CD14-positive monocyte (primary cell): ENCODE data around the gene ATP13A3. TPM values are rescaled to one million over a fixed set of nuclear protein-coding genes. Genes with fewer than 3 reads are reported as not detected.

Source experiments
- DNase-seq, 3 donors: peaks; one replicate each; pipeline ENCODE4 v3.0.0-alpha.2; 2011 to 2022
- H2AFZ ChIP-seq: 2 replicates; pipeline ENCODE4 v1.6.0; 2012; ENCODE audit warnings: mild to moderate bottlenecking, low read depth, low read length, inconsistent platforms; ENCODE audit not compliant: insufficient read depth, poor library complexity, severe bottlenecking
- H3K27ac ChIP-seq, 2 donors: 1 replicate in 1 of 2; 2 replicates in 1 of 2; pipeline ENCODE4 v1.5.1; 2012 to 2013; ENCODE audit warnings: low read length in 2 of 2, control low read depth in 1 of 2, inconsistent platforms in 1 of 2, low read depth in 1 of 2, mild to moderate bottlenecking in 1 of 2
- H3K27me3 ChIP-seq, 2 donors: one replicate each; pipeline versions ENCODE4 v1.6.0 to v1.6.1; 2011 to 2013; ENCODE audit warnings: low read length in 2 of 2; ENCODE audit not compliant: control insufficient read depth in 2 of 2, insufficient read depth in 2 of 2
- H3K36me3 ChIP-seq, 2 donors: replicated peaks in 1 of 2; 1 replicate in 1 of 2; 2 replicates in 1 of 2; pipeline versions ENCODE4 v1.5.1 to v1.6.1; 2012 to 2013; ENCODE audit warnings: low read length in 2 of 2, control low read depth in 1 of 2, inconsistent platforms in 1 of 2, mild to moderate bottlenecking in 1 of 2; ENCODE audit not compliant: insufficient read depth in 2 of 2, control insufficient read depth in 1 of 2
- H3K4me1 ChIP-seq, 2 donors: 1 replicate in 1 of 2; 2 replicates in 1 of 2; pipeline versions ENCODE4 v1.5.1 to v1.6.1; 2012 to 2013; ENCODE audit warnings: low read length in 2 of 2, control low read depth in 1 of 2, inconsistent platforms in 1 of 2, mild to moderate bottlenecking in 1 of 2, moderate library complexity in 1 of 2; ENCODE audit not compliant: insufficient read depth in 2 of 2, control insufficient read depth in 1 of 2
- H3K4me2 ChIP-seq: replicated peaks from 2 replicates; pipeline ENCODE3; 2012; ENCODE audit warnings: low read length, moderate library complexity, mild to moderate bottlenecking; ENCODE audit not compliant: poor library complexity, severe bottlenecking; ENCODE audit errors: extremely low read depth
- H3K4me3 ChIP-seq, 3 experiments: fragments of 200-600 bp in 1 of 3; sonication (generic) in 1 of 3; replicated peaks in 1 of 3; 1 replicate in 2 of 3; 2 replicates in 1 of 3; pipeline ENCODE4 v1.5.1; 2011 to 2013; ENCODE audit warnings: low read length in 3 of 3, mild to moderate bottlenecking in 3 of 3, control low read depth in 2 of 3, low read depth in 2 of 3, inconsistent platforms in 1 of 3, moderate library complexity in 1 of 3
- H3K79me2 ChIP-seq: 2 replicates; pipeline ENCODE4 v1.6.0; 2012; ENCODE audit warnings: mild to moderate bottlenecking, control low read depth, inconsistent platforms, low read length, moderate library complexity; ENCODE audit not compliant: insufficient read depth
- H3K9ac ChIP-seq: 2 replicates; pipeline ENCODE4 v1.6.0; 2017; ENCODE audit warnings: low read length, mild to moderate bottlenecking; ENCODE audit not compliant: insufficient read depth, poor library complexity, severe bottlenecking
- H3K9me3 ChIP-seq, 2 donors: replicated peaks in 1 of 2; 1 replicate in 1 of 2; 2 replicates in 1 of 2; pipeline versions ENCODE4 v1.5.1 to v1.6.1; 2012 to 2013; ENCODE audit warnings: low read length in 2 of 2, control low read depth in 1 of 2; ENCODE audit not compliant: control insufficient read depth in 1 of 2, insufficient read depth in 1 of 2
- H4K20me1 ChIP-seq: 2 replicates; pipeline ENCODE4 v1.6.0; 2012; ENCODE audit warnings: mild to moderate bottlenecking, low read length, control low read depth, moderate library complexity; ENCODE audit not compliant: insufficient read depth
- H3K27ac Mint-ChIP-seq, 7 donors: one replicate each; pipeline ENCODE4 v1.8.0; 2020; ENCODE audit warnings: mild to moderate bottlenecking in 7 of 7, mixed read lengths in 7 of 7, moderate library complexity in 6 of 7, inconsistent platforms in 2 of 7
- H3K27me3 Mint-ChIP-seq, 3 donors: one replicate each; pipeline ENCODE4 v1.8.0; 2021 to 2022; ENCODE audit warnings: low read depth in 3 of 3, mild to moderate bottlenecking in 3 of 3, mixed read lengths in 3 of 3, moderate library complexity in 3 of 3, inconsistent platforms in 1 of 3
- H3K36me3 Mint-ChIP-seq, 2 donors: one replicate each; pipeline ENCODE4 v1.8.0; 2020; ENCODE audit warnings: mixed read lengths in 2 of 2, inconsistent platforms in 1 of 2, mild to moderate bottlenecking in 1 of 2
- H3K4me1 Mint-ChIP-seq: one replicate; pipeline ENCODE4 v1.8.0; 2020; ENCODE audit warnings: mild to moderate bottlenecking, mixed read lengths
- H3K4me3 Mint-ChIP-seq, 2 donors: one replicate each; pipeline ENCODE4 v1.8.0; 2020; ENCODE audit warnings: mild to moderate bottlenecking in 2 of 2, mixed read lengths in 2 of 2, moderate library complexity in 1 of 2
- H3K9me3 Mint-ChIP-seq, 7 donors: one replicate each; pipeline ENCODE4 v1.8.0; 2020 to 2022; ENCODE audit warnings: mixed read lengths in 7 of 7, mild to moderate bottlenecking in 6 of 7, moderate library complexity in 6 of 7, inconsistent platforms in 2 of 7
- CTCF ChIP-seq: fragments of 200-600 bp; IDR thresholded peaks from one replicate; pipeline ENCODE4 v1.8.0; 2022; ENCODE audit warnings: antibody characterized with exemption, mild to moderate bottlenecking
- WGBS: methylation state at CpG from one replicate; pipeline ENCODE4 v1.1.5; 2013; ENCODE audit warnings: missing lambda C conversion rate; ENCODE audit not compliant: insufficient coverage; 5-methylcytosine and 5-hydroxymethylcytosine counted together
- intact Hi-C, 2 donors: fragments of 100-400 bp; cut with micrococcal nuclease; formaldehyde crosslinking; loops; one replicate each; pipeline versions ENCODE4 v1.15.0 to v1.15.1; 2023
- polyA plus RNA-seq, 3 donors: library from polyadenylated mRNA; depleted of rRNA in 1 of 3; unstranded in 2 of 3; stranded (reverse) in 1 of 3; fragments of 300-500 nt in 2 of 3; fragments of >200 nt in 1 of 3; fragmentation: Illumina TruSeq in 2 of 3; gene quantifications; 1 replicate in 2 of 3; 2 replicates in 1 of 3; pipeline ENCODE4 v1.2.3, GENCODE V29; 2012 to 2021

The ATP13A3 gene
- polyA plus RNA-seq, 3 donors, result 4.7 to 19.5 (median 5.2) TPM

GRCh38 chr3:194465246-194465645 is 21.6 kb downstream of the ATP13A3 start:
- no peak overlapping the region for H2AFZ ChIP-seq
- peaks cover 13 to 21% of the 10 kb centered on the region in 2 donors for H3K36me3 ChIP-seq
- no peak for TF ChIP-seq CTCF
- H3K27me3 ChIP-seq, result no peaks in the 10 kb centered on the region
- H3K9me3 Mint-ChIP-seq, result no peaks in the 10 kb centered on the region
- peaks cover 85% of the 10 kb centered on the region for H4K20me1 ChIP-seq
- H3K4me1 Mint-ChIP-seq, result peaks cover 11% of the 10 kb centered on the region
- peaks cover 15 to 22% of the 10 kb centered on the region in 2 donors for H3K36me3 Mint-ChIP-seq
- H3K4me1 ChIP-seq, result peaks cover 0 to 3% of the 10 kb centered on the region in 2 donors
- 100% methylated on average over 1 of the region's 7 CpGs for WGBS
- H3K27ac Mint-ChIP-seq, result peak overlapping the region in 2 of 7 donors; percentile 24 to 74
- no peak for DNase-seq
- H3K79me2 ChIP-seq, result peaks cover 86% of the 10 kb centered on the region
- H3K9me3 ChIP-seq, result no peaks in the 10 kb centered on the region
- H3K4me2 ChIP-seq, result no peak overlapping the region
- intact Hi-C loops, result no loop called here
- no peak overlapping the region for H3K4me3 ChIP-seq
- no peak overlapping the region for H3K27ac ChIP-seq
- H3K27me3 Mint-ChIP-seq, result no peaks in the 10 kb centered on the region
- no peak overlapping the region for H3K4me3 Mint-ChIP-seq
- H3K9ac ChIP-seq, result no peak overlapping the region

- Histone ChIP-seq H3K4me1 (peaks cover 0 to 3% of the 10 kb centered on the region in 2 donors), H3K27me3 (no peaks in the 10 kb centered on the region), H3K4me3 (no peak overlapping the region), H3K9me3 (no peaks in the 10 kb centered on the region), H3K79me2 (peaks cover 81% of the 10 kb centered on the region), H3K4me2 (no peak overlapping the region), H2AFZ (no peak overlapping the region), H3K36me3 (peaks cover 17 to 27% of the 10 kb centered on the region in 2 donors), H3K27ac (no peak overlapping the region), H3K9ac (no peak overlapping the region), H4K20me1 (peaks cover 80% of the 10 kb centered on the region)
- no peaks in the 10 kb centered on the region for H3K27me3 Mint-ChIP-seq
- H3K4me1 Mint-ChIP-seq, result peaks cover 11% of the 10 kb centered on the region
- TF ChIP-seq CTCF, result no peak
- no peaks in the 10 kb centered on the region for H3K9me3 Mint-ChIP-seq
- intact Hi-C loops, result no loop called here
- no peak for DNase-seq
- peak overlapping the region in 2 of 7 donors; percentile 24 to 46 for H3K27ac Mint-ChIP-seq
- H3K36me3 Mint-ChIP-seq, result peaks cover 21 to 25% of the 10 kb centered on the region in 2 donors
- no CpG with 5 or more reads among the region's 1 CpG for WGBS
- no peak overlapping the region for H3K4me3 Mint-ChIP-seq
These were observed 22.1 kb downstream of the ATP13A3 start for GRCh38 chr3:194464692-194465091.
